GM19324 (cell line): Measurements from ENCODE around the gene ZNF248.

ENCODE experiments used
- ATAC-seq: cut with Tn5 transposase; IDR thresholded peaks from one replicate; pipeline ENCODE4 v1.9.1; 2021; ENCODE audit warnings: mild to moderate bottlenecking, moderate library complexity; ENCODE audit not compliant: unreplicated experiment, low FRiP score

The ZNF248 gene

DNA sequence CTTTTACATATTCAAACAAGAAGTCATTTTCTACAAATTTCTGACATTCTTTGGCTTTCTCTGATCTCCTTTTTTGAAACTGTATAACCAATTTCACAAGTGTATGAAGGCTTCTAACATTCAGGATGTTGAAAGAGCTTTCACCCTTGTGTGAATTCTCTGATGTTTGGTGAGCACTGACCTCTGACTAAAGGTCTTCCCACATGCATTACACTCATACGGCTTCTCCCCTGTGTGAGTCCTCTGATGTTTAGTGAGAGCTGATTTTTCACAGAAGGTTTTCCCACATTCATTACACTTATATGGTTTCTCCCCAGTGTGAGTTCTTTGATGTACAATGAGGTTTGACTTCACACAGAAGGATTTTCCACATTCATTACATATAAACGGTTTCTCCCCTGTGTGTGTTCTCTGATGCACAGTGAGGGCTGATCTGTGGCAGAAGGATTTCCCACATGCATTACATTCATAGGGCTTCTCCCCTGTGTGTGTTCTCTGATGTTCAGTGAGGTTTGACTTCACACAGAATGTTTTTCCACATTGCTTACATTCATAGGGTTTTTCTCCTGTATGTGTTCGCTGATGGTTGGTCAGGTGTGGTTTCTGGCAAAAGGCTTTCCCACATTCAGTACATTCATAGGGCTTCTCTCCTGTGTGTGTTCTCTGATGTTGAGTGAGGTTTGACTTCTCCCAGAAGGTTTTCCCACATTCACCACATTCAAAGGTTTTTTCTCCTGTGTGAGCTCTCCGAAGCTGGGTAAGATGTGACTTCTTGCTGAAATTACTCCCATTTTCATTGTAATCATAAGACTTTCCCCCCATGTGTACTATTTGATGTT is 25.7 kb downstream of the ZNF248 start:
- ATAC-seq = no peak

DNA sequence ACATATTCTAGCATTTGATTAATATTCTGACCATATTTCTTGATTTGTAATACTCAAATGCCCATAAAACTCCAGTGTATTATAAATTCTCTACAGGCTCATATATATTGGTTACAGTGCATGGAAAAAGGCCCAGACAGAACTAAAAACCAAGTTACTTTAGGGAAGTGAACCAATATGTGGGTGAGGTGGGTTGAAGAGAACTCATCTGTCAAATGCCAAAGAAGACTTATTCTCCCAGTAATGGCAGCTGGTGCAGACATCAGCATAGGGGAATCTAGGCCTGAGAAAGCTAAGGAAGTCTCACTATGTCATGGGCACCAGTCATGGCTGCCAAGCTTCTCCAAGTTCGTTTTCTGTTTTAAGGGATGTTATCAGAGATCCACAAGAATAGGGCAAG is 30.6 kb downstream of the ZNF248 start:
- ATAC-seq = no peak

DNA sequence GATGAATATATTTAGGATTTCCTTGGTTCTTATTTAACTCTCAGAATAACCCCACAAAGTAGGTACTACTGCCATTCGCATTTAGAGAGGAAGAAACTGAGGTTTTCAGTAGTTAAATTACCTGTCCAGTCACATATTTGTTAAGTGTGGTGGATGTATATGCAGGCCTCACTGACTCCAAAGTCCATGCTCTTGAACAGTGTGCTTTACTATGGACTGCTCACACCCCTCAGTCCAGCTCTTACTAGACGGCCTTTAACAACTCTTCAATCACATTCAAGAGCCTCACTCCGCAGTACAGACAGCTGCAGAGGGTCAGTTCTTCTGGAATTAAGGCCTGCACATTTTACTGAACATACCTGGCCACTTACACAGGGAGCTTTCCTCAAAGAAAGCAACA is 36.2 kb downstream of the ZNF248 start:
- no peak for ATAC-seq

DNA sequence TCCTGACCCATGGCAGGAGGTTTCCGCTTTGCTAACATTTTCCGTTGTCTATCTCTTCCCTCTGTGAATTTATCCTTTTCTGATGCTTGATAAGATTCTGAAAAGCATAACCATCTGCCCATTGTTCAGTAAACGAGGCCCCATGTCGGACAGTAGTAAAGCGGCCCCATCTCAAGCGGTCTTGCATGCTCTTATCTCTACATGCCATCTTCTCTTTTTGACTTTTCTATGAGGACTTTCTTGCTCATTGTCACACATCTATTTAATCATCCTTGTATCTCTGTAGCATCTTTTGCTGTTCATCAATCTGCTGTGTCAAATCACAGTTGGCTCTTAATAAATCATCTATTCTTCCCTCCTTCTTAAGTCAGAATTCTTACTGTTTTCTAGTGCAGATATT is 37.6 kb downstream of the ZNF248 start:
- ATAC-seq = no peak

DNA sequence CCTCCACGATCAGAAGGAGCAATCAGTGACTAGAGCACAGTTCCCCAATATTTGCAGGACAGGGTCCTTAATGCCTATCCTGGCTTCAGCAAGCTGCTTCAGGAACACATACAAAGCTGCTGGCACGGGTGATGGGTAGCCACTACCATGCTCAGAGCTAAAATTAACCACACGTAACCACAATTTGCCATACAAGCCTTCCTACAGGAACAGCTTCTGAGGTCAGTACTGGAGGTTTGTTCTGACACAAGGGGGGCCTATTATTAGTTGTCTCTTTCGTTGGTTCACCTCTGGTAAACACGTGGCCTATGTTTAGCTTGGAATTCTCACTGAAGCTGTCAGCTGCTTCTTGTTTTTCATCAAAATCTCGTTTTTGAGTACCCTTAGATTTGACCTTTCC is 41.1 kb downstream of the ZNF248 start:
- no peak for ATAC-seq

DNA sequence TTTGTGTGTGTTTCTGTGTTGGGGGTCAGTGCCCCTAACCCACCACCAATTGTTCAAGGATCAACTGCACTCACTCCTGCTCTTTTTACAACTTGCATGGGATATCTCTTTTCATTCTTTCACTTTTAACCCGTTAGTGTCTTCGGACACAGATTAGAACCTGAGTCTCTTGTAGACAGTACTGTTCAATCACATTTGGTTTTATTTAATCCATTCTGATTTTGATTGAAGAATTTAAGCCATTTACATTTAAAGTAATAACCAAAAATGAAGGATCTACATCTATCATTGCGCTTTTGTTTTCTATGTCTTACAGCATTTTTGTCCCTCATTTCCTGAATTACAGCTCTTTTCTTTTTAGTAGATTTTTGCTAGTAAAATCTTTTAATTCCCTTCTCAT is 43.6 kb downstream of the ZNF248 start:
- ATAC-seq = no peak

DNA sequence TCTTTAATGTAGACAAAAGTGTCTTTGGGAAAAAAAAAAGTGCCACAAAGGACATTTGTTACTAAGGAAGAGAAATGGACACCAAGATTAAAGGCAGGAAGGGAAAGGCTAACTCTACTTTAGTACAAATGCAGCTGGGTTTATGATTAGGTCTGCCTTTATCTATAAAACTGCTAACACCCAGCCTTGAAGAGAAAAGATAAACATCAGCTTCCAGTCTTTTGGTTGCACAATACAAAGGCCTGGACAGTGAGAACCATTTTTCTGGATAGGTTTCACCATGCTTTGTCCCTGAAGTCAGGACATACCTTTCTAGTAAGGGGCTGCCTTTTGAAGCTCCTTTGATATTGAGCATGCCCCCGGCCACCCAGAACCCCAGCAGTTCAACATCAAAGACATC is 45.1 kb downstream of the ZNF248 start:
- ATAC-seq = no peak

DNA sequence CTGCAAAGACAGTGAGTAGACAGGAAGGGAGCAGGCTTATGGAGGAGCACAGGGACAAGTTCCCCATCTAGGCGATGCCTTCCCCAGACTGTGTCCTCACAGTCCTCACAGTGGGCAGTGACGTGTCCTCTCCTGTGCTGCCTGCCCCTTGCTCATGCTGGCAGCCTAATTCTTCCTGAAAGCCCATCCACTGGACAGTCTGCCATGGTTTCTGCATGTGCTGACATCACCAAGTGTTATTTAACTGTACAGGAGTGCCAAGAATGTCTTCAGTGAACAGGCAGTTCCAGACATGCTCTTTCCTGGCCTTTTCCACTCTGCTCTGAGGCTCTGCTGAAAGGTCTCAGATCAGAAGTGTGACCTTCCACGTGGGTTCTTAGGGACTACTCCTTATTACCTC is 54.1 kb downstream of the ZNF248 start:
- no peak for ATAC-seq

DNA sequence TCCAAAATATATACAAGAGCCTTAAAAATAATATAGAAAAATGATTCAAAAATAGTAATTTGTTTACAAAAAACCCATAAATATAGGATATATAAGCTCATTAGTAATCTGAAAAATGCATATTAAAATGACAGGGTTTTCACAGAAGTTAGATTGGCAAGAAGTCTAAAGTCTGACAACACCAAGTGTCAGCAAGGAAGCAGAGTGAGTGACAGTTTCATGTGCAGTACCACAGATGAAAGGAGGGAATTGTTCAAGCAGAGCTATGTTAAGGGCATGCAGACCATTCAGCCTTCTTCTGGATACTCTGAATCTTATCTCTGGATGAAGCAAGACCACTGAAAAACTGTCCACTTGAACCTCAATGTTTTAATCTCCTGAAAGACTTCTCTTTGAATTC is 55.9 kb downstream of the ZNF248 start:
- no peak for ATAC-seq

DNA sequence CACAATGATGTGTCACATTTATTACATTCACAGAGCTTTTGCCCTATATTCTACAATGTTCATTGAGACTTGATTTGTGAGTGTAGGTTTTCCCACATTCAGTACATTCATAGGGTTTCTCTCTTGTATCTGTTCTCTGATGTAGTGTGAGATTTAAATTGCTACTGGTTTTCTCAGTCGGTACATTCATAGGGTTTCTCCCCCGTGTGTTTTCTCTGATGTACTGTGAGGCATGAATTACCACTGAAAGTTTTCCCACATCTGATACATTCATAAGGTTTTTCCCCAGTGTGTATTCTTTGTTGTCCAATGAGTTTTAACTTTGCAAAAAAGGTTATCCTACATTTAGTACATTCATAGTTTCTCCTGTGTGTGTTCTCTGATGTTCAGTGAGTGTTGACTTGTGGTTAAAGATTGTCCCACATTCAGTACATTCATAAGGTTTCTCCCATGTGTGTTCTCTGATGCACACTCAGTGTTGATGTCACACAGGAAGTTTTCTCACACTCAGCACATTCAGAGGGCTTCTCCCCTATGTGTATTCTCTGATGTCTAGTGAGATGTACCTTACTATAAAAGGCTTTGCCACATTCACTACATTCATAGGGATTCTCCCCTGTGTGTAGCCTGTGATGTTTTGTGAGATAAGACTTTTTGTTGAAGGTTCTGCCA is 63.0 kb downstream of the ZNF248 start:
- no peak for ATAC-seq

DNA sequence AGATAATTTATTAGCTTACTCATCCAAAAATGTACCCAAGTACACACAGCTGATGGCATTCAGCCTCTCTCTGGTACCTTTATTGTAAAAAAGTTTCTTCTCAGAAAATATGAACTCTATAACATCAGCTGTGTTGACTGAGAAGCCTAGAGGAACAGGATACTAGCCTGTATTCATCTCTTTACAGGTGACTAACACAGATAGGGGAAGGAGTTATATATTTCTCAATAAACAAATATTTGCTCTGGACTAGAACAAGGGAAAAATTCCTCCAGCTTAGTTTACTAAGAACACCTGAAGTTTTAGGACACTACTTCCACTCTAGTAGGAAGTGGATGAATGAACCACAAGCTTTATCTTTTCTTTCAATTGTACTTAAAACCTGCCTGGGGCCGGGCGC is 67.8 kb downstream of the ZNF248 start:
- no peak for ATAC-seq

DNA sequence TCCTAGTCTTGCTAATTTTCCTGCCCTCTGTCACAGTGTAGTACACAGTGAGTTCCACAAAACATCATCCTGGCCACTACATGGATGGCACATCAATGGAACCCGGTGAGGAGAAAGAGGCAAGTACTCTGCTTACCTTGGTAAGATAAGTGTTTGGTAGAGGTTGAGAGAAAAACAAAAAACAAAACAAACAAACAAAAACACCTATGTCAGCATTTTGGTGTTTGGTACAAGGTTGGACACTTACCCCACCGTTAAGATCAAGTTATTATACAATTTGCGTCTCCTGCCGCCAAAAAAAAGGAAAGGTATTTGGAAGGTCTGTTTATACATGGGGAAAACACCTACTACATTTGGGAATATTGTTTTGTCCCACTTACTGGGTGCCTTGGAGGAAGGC is 72.7 kb downstream of the ZNF248 start:
- no peak for ATAC-seq

DNA sequence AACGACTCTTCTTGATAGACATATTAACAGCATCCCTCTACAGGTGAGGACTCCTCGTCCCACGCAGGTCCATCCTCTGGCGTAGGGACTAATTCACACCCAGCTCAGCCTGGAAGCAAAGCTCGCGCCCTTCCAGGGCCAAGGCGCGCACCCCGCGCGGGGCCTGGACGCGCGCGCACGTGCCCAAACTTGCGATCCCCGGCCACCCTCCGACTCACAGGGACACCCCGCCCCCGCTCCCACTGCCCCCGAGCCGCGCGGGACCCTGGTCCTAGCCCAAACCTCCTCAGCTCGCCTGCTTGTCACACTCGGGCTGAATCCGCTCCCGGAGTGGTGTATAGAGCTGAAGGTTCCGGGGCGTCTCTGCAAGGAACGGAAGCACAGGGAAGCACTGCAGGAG is 76.9 kb downstream of the ZNF248 start:
- ATAC-seq = no peak

DNA sequence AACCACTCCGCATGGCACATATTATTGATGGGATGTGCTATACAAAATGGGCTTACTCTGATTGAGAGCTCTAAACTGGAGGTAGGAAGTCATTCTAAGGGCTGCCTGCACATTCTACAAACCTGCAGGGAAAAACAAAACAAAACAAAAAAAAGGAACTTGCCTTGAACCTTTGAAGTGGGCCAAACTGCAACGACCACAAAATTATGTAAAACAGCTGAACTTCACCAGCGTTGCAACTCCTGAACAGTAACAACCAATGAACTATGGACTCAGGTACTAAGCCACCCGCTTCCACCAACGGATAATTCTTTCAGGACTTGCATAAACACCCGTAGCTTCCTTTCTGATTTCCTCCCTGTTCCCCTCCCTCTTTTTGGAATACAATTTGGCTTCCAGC is 80.4 kb downstream of the ZNF248 start:
- ATAC-seq = no peak

DNA sequence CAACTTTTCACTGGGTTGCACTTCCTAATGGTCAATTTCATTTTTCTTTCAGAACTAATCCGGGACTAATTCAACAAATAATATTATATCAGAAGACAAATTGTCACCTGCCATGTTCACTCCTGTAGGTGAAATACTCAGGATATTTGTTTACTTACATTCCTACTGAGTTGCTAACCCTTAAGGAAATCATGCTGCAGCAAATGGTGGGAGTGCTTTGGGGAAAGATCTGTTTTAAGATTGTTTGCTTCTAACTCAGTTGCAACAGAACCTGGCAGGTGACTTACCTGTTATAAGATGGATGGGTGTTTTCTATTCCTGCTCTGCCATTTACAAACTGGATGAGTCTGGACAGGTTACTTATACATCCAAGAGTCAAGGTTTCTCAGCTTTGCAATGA is 81.8 kb downstream of the ZNF248 start:
- no peak for ATAC-seq

DNA sequence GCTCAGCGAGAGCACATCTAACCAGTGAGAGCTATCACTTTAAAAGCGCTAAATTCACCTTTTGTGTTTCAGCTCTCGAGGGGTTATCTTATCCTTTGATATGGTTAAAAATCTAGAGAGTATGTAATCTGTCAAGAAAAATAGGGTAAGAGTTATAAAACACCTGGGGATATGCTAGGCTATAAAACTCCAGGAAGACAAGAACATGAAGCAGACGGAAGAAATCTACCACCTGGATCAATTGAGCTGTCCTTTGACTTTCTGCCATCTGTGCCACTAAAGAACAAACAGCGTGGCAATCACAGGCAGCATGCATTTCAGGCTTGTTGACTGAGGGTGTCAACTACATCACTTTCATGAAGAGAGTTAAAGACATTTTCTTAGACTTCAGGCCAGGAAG is 83.1 kb downstream of the ZNF248 start:
- ATAC-seq = no peak

DNA sequence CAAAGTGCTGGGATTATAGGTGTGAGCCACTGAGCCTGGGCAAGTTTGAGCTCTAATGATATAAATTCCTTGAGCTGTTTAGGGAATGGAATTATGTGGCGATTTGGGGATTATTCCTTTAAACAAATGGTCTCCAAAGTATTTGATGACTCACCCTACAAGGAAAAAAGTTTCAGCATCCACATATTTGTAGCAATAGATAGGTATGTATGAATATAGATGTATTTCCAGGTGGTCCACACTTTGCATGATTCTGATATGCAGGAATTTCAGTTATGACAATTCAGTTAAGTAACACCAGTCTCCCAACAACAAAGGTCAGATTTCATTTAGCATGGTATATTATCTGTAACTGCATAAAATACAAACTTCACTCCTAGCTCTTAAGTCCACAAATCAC is 92.2 kb downstream of the ZNF248 start:
- ATAC-seq = no peak

DNA sequence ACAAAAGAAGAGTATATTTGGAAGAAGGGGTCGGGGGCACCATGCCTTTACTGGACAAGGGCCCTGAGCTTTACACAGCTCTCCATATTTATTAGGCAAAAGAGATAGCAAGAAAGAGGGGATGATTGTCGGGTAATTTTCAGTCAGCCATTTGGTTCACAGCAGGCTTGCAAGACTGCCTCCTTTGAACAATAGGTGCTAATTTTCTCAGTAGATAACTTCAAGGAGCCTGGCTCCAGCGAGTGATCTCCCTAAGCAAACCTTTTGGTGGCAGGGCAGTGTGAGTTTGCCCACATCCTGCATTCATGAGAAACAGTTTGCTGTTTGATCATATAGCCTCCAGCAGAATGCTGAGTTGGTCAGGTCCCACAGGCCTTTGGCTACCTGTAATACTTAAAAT is 94.3 kb downstream of the ZNF248 start:
- ATAC-seq = no peak

DNA sequence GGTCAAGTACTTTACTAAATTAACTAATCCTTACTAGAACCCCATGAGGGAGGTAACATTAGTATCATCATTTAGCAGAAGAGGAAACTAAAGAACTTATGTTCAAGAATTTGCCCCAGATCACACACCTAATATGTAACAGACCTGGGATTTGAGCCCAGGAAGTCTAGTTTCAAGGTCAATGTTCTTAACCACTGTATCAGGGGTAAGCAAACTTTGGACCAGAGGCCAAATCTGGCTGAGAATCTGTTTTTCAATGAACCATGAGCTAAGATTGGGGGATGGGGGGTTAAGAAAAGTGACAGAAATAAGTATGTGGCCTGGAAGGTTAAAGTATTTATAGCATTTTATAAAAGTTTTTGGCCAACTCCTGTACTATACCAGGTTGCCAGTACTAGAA is 95.1 kb downstream of the ZNF248 start:
- ATAC-seq = no peak

DNA sequence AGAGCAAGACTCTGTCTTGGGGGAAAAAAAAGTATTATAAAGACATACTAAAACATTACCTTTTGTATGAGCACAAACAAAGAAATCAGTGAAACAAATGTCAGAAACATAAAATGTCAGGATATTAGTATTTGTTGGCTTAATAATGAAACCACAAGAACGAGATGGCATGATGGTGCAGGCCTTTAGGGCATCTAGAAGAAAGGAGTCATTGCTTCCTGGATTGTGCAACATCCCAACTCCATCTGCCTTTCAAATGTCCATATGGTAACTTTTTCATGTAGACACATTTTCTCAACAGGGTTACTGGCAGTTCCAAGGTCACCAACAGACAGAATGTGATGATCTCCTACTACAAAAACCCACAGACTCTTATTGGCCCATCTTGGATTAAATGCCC is 96.6 kb downstream of the ZNF248 start:
- no peak for ATAC-seq

DNA sequence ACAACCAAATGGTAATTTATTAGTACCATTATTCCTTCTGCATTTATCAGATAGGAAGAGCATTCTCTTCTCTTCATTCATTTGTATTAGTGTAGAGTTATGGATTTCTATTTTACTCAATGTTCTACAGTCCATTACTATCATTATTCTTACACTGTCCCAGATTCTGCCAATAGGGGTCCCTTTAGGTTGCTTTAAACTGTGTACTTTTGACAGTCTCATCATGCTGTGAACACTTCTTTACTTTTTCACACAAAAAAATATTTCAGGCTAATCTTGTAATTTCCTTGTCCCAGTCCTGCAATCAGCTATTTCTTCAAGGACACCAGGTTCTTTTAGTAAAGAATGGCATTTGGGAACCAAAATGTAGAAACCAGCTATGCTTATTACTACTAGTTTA is 99.3 kb downstream of the ZNF248 start:
- no peak for ATAC-seq
